Measurements from ENCODE around the gene PATJ.

The PATJ gene

DNA sequence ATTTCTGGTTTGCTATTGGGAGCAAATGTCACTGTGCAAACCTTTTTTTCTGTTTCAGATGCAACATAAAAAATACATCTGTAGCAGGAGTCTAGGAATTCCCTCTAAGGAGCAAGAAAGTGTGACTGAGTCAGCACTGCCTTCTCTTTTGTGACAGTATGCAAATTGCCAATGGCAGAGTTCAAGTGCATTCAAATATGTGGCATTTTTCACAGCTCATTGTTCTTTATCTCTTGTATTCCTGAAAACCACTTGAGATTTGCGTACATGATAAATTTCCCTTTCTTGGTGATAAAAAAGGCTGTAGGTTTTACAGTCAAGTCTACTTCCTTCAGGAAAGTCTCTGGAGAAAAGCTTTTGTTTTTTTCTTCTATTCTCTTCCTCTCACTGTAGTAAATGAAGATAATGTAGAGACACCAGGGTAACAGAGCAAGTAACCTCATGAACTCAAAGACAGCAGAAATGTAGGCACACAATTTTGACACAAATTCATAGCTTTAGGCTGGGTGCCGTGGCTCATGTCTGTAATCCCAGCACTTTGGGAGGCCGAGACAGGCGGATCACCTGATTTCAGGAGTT lies 322.6 kb downstream of the PATJ start:
- TF ChIP-seq POLR2AphosphoS5 (IDR thresholded peaks at IDR 0.05; ENCODE audit: low read depth) (no peak), SPI1 (IDR thresholded peaks at IDR 0.05; ENCODE audit: borderline replicate concordance, low read depth) (no peak), GABPA (IDR thresholded peaks at IDR 0.05; ENCODE audit: low read depth) (no peak)
- TF ChIP-seq, protein P1, sequence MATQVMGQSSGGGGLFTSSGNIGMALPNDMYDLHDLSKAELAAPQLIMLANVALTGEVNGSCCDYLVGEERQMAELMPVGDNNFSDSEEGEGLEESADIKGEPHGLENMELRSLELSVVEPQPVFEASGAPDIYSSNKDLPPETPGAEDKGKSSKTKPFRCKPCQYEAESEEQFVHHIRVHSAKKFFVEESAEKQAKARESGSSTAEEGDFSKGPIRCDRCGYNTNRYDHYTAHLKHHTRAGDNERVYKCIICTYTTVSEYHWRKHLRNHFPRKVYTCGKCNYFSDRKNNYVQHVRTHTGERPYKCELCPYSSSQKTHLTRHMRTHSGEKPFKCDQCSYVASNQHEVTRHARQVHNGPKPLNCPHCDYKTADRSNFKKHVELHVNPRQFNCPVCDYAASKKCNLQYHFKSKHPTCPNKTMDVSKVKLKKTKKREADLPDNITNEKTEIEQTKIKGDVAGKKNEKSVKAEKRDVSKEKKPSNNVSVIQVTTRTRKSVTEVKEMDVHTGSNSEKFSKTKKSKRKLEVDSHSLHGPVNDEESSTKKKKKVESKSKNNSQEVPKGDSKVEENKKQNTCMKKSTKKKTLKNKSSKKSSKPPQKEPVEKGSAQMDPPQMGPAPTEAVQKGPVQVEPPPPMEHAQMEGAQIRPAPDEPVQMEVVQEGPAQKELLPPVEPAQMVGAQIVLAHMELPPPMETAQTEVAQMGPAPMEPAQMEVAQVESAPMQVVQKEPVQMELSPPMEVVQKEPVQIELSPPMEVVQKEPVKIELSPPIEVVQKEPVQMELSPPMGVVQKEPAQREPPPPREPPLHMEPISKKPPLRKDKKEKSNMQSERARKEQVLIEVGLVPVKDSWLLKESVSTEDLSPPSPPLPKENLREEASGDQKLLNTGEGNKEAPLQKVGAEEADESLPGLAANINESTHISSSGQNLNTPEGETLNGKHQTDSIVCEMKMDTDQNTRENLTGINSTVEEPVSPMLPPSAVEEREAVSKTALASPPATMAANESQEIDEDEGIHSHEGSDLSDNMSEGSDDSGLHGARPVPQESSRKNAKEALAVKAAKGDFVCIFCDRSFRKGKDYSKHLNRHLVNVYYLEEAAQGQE (IDR thresholded peaks at IDR 0.05; ENCODE audit: insufficient replicate concordance, low read depth): no peak
- TF ChIP-seq, protein P2, sequence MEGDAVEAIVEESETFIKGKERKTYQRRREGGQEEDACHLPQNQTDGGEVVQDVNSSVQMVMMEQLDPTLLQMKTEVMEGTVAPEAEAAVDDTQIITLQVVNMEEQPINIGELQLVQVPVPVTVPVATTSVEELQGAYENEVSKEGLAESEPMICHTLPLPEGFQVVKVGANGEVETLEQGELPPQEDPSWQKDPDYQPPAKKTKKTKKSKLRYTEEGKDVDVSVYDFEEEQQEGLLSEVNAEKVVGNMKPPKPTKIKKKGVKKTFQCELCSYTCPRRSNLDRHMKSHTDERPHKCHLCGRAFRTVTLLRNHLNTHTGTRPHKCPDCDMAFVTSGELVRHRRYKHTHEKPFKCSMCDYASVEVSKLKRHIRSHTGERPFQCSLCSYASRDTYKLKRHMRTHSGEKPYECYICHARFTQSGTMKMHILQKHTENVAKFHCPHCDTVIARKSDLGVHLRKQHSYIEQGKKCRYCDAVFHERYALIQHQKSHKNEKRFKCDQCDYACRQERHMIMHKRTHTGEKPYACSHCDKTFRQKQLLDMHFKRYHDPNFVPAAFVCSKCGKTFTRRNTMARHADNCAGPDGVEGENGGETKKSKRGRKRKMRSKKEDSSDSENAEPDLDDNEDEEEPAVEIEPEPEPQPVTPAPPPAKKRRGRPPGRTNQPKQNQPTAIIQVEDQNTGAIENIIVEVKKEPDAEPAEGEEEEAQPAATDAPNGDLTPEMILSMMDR (IDR thresholded peaks at IDR 0.05; ENCODE audit: insufficient read depth, low read length): no peak

DNA sequence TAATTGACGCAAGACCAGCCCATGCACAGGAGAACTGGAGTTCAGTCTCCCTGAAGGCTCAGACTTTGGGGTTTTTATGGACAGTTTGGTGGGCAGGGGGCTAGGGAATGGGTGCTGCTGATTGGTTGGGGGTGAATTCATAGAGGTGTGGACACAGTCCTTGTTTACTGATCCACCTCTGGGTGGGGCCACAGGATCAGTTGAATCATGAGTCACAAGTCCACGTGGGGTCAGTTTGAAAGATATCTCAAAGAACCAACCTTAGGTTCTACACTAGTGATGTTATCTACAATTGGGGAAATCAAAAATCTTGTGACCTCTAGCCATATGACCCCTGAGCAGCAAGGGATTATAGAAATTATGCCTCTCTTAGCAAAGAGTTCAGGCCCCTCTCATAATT lies 324.4 kb downstream of the PATJ start:
- Histone ChIP-seq H3K4me3 (replicated peaks; ENCODE audit: insufficient read depth, low read length) (no peak overlapping the region), H3K27me3 (ENCODE audit: insufficient read depth, poor library complexity, severe bottlenecking) (no peaks in the 10 kb centered on the region), H3K27ac (replicated peaks) (no peak overlapping the region)
- TF ChIP-seq GABPA (IDR thresholded peaks at IDR 0.05; ENCODE audit: low read depth) (no peak), POLR2AphosphoS5 (IDR thresholded peaks at IDR 0.05; ENCODE audit: low read depth) (no peak)
- TF ChIP-seq, protein P2 (IDR thresholded peaks at IDR 0.05; ENCODE audit: insufficient read depth, low read length): no peak
- DNase-seq (ENCODE audit: low read depth in 1 of 2, low spot score in 1 of 2): no peak

More for the DNA sequence above, 322.6 kb downstream of the PATJ start:
- H3K4me3 ChIP-seq (replicated peaks; ENCODE audit: insufficient read depth, low read length): no peak overlapping the region
- H3K27ac ChIP-seq (replicated peaks): no peak overlapping the region
- no peaks in the 10 kb centered on the region for H3K27me3 ChIP-seq (ENCODE audit: insufficient read depth, poor library complexity, severe bottlenecking)
- DNase-seq (ENCODE audit: low read depth in 1 of 2, low spot score in 1 of 2): no peak

DNA sequence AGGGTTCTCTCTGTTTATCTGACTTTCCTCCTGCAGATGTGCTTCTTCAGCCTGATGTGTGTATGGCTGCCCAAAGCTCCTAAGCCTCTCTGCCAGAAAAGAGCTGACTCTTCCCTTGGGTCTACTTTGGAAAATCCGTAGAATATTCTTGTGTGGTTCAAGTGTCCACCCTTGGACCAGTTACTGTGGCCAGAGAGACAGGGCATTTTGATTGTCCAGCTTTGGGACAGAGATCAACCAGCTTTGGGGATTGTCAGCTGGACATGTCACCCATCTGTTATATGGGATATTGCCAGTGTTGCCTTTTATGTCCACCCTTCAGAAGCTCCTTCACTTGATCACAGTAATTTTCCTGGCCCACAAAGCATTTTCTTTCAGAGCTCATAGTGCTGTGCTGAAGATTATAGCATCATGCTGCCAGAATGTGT lies 326.1 kb downstream of the PATJ start:
- H3K27ac ChIP-seq (replicated peaks): no peak overlapping the region

More for the DNA sequence above, 326.1 kb downstream of the PATJ start:
- no peaks in the 10 kb centered on the region for H3K27me3 ChIP-seq (ENCODE audit: insufficient read depth, poor library complexity, severe bottlenecking)
- H3K4me3 ChIP-seq (replicated peaks; ENCODE audit: insufficient read depth, low read length): no peak overlapping the region
- DNase-seq (ENCODE audit: low read depth in 1 of 2, low spot score in 1 of 2): no peak
- TF ChIP-seq GABPA (IDR thresholded peaks at IDR 0.05; ENCODE audit: low read depth) (no peak), POLR2AphosphoS5 (IDR thresholded peaks at IDR 0.05; ENCODE audit: low read depth) (no peak), SPI1 (IDR thresholded peaks at IDR 0.05; ENCODE audit: borderline replicate concordance, low read depth) (no peak)
- TF ChIP-seq, protein P2 (IDR thresholded peaks at IDR 0.05; ENCODE audit: insufficient read depth, low read length): no peak
- TF ChIP-seq, protein P1 (IDR thresholded peaks at IDR 0.05; ENCODE audit: insufficient replicate concordance, low read depth): no peak

Data from HL-60 (cell line).